HG03442 (cell line): ENCODE measurements around the gene TSPYL6.

ENCODE experiments used
- ATAC-seq: cut with Tn5 transposase; IDR thresholded peaks from one replicate; pipeline ENCODE4 v1.9.1; 2021; ENCODE audit warnings: mild to moderate bottlenecking, moderate library complexity; ENCODE audit not compliant: unreplicated experiment

TSPYL6 gene

DNA sequence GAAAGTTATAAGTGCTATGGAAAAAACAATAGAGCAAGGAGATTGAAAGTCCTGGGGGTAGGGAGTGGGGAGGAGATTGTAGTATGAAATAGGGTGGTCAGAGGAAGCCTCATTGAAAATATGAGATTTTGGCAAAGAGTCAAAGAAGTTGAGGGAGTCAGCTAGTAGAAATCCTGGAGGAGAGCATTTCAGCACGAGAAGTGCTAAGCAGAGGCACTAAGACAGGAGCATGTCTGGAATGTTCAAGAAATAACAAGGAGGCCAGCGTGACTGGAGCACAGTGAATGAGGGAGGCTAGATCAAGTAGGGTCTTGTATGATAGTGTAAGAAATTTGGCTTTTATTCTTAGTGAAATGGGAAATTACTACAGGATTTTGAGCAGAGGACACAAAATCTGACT is 2.1 kb upstream of the TSPYL6 start:
- no peak for ATAC-seq

DNA sequence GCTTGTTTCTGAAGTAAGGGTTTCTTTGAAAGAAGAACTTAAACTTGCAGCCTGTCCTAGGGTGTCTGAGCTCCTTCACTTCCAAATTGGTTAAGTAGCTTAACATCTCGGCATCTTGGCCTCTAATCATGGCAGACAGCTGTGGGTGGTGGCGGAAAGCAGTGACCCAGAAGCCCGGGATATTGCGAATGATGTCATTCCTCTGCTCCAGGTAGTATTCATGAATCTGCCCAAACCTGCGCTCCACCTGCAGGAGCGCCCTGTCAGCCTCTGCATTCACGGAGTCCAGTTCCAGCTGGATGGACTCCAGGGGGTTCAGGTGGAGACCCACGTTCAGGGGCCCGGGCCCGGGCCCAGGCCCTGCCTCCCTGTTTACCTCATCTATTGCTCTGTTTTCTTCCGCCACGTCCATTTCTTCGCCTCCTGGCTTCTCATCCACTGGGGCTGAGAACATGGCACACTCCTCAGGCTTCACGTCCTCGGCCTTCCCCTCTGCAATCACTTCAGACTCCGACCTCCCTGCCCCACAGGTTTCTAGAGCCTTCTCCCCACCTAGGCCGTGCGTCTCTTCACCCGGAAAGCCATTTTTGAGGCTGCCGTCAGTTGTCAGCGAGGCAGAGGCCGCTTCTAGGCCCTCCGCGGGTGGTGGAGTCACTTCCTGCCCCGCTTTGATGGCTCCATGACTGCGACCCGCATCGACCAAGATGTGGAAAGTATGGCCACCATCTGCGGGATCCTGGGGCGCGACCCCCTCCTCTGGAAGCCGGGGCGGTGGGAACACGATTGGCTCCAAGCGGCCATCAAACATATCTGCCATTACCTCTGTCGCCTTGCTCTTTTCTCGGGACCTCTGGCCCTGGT is 569 bp downstream of the TSPYL6 start:
- no peak for ATAC-seq

DNA sequence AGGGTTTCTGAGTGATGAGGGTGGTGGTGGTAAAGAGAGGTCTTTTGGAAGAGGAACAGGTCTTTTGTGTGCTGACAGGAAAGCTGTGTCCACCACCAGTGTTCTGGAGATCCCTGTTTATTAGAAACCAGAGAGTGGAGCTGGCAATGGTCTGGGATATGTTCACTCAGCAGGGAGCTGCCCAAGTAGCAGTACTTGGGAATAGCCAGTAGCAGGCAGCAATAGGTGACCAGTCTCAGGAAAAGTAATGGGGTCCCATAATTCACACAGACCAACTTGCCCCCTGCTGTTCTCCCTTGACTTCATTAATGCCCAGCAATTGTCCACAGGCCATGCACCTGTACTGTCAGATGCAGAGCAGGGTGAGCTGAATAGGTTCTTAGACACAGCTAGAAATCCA is 1.8 kb downstream of the TSPYL6 start:
- ATAC-seq: no peak

DNA sequence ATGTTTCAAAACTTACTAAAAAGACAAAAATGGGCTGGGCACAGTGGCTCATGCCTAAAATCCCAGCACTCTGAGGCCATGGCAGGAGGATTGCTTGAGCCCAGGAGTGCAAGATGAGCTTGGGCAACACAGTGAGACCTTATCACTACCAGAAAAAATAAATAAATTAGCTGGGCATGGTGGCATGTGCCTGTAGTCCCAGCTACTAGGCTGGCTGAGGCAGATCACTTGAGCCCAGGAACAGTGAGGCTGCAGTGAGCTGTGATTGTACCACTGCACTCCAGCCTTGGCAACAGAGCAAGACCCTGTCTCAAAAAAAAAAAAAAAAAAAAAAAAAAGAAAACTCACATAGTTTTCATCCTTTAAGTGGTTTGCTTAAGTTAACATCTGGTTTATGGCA is 6.4 kb downstream of the TSPYL6 start:
- no peak for ATAC-seq

DNA sequence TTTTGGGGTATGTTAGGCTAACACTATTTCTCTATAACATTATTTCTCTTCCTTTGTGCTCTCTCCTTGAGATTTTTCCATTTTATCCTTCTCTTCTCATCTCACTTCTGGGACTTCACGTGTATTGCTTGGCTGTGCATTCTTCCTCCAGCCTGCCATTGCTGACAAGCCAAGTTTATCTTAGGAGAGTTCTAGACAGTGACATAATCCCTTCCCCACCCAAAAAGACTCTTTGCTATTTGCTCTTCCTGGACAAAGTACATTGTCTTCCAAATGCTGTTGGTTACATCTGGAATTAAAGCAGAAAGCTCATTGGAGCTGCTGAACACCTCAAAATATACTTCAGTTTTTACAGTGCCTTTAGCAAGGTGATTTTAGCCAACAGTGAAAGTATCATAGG is 8.9 kb downstream of the TSPYL6 start:
- no peak for ATAC-seq

DNA sequence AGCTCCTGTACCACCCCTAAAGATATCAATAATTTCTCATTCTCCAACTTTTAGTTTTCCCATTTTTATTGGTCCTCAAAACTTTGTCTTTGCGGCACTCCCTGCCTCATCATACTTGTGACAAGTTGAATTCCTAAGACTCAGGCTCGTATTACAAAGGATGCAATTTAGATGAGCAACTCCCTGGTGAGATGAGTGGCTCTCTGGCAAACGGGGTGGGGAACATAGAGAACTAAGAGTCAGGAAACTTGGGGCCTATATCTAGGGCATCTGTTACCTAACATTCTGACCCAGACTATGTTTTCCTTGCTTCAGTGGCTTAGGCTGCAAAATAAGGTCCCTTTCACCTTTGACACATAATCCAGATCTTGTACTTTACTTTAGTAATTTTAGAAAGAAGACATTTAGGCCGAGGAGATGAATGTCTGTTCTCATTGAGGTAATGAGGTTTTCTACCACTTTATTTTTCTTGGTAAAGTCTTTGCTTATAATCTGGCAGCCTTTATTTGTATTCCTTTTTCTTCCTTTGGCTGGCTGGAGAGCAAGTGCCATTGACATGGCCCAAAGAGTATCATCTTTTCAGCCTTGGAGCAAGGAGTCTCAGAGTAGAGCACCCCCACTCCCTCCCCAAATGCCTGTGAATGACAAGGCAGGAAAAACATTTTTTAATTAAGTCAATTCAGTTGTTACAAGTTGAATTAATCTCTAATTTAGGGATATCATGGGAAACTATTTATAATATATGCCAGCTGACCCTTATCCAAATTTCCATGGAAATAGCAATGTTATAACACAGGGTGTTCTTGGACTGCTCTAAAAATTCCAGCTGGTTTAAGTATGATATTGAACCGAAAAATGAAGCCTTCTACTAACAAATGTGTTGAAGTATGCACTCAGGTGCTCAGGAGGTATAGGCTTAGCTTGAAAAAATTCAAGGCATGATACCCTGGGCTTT is 15.2 kb downstream of the TSPYL6 start:
- no peak for ATAC-seq

DNA sequence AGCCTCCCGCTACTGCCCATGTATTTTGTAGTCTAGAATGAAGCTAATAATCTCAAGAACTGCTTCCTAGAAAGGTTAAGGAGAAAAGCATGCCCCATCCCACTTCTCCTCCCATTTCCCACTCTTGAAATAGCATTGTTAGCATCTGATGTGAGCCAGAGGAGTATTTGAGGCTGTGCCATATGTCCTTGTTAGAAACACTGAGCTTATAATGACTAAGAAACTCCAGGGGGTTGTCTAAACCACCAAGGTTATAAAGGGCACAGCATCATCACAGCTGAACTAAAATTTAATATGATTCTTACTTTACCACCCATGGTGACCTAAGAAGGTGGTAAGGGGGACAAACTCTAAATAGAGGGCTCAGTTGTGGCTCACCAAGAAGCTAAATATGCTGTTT is 16.6 kb downstream of the TSPYL6 start:
- no peak for ATAC-seq

DNA sequence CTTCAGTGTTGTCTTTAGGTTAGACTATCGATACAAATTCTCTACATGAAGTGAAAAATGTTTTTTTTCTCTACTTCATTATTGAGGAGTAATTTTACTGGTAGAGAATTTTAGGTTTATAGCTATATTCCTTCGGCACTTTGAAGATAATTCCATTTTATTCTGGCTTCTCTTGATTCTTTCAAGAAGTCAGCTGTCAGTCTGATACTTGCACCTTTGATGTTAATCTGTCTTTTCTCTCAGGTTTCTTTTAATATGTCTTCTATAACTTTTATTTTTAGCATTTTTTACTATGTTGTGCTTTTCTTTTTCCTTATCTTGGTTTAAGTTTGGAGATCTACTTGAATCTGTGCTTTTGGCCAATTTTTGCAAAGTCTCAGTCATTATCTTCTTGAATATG is 18.6 kb downstream of the TSPYL6 start:
- no peak for ATAC-seq

DNA sequence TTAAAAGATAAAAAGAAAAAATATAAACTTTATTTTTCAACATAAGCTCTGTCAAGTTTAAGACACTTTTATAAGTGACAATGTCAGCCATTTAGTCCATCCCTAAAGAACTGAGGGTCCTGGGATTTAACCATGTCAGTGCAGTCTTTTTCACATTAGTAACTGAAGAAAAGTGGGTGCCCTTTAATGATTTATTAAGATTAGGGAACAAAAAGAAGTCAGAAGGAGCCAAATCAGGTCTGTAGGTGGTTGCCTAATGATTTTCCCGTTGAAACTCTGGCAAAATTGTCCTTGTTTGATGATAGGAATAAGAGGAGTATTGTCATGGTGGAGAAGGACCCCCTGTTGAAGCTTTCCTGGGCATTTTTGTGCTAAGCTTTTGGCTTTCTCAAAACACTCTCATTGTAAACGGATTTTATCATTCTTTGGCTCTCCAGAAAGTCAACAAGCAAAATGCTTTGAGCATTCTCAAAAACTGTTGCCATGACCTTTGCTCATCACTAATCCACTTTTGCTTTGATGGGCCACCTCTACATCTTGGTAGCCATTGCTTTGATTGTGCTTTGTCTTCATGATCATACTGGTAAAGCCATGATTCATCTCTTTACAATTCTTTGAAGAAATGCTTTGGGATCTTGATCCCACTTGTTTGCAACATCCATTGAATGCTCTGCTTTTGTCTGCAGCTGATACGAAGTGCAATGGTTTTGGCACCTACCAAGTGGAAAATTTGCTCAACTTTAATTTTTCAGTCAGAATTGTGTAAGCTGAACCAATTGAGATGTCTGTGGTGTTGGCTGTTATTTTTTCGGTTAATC is 22.0 kb downstream of the TSPYL6 start:
- ATAC-seq: no peak

DNA sequence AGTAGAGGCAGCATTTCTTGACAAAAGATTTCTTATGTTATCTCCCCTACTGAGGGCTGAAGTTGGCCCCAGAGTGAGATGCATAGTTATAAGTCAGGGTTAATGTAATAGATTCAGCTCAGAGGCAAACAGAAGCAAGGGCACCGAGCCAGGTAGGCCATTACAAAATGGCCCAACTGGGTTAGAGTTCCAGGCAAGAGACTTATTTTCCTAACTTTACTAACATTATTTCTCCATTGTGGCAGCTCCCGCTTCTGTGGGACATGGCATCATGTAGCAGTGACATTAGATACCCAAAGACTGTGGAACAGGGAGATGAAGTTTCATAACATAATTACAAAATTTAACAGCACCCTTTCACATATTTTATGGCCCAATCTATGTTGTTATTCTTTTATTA is 27.1 kb downstream of the TSPYL6 start:
- ATAC-seq: no peak

DNA sequence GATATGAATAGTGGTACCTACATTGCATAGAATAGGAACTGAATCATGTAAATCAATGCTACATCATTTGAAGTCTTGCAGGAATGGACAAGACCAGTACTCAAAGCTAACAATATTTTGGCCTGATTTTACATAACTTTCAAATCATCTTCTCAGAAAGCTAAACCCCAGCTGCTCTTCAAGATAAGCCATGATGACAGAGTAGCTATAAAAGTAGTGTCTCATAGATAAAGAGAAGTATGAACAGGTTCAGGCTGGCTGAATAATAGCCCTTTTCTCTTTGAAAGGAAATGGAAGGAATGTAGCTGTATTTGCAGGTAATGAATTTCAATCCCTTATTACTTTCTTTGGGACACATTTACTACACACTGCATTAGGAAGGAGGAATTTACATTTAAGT is 28.2 kb downstream of the TSPYL6 start:
- no peak for ATAC-seq

DNA sequence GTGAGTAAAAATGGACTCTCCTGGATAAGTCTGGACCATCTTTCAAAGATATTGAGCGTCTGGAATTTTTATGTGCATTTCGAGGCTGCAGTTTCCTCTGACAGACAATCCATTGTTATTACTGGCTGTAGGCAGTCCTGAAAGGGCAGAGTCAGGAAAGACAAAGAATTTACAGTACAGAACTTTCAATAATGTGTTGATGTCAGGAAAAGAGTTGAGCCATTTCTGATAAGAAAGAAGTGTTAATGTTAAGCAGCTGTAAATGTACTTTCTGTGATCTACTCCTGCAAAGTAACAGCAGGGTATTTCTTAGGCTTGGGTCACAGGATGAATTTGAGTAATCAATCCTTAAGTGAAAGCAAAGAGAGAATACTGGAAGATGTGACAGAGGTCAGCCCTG is 29.8 kb downstream of the TSPYL6 start:
- ATAC-seq: no peak

DNA sequence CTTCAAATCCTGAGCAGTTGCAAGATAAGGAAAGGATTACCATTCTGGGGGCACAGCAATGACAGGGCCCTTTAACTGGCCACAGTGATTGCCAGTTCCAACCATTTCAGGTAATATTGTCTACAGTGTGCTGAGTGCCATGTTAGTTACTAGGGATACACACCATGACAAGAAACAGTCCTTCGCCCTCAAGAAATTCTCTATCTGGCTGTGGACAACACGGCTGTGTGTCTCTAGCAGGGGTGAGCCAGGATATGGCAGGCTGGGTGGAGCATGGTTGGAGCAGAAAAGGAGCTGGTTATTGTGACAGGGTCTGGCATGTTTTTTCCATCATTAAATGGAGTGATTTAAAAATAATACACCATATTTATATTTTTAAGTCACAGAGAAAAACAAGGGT is 31.0 kb downstream of the TSPYL6 start:
- no peak for ATAC-seq

DNA sequence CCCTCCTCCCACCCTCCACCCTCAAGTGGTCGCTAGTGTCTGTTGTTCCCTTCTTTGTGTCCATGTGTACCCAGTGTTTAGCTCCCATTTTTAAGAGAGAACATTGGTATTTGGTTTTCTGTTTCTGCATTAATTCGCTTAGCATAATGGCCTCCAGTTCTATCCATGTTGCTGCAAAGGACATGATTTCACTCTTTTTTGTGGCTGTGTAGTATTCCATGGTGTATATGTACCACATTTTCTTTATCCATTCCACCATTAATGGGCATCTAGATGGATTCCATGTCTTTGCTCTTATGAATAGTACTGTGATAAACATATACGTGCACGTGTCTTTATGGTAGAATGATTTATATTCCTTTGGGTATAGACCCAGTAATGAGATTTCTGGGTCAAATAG is 42.9 kb downstream of the TSPYL6 start:
- ATAC-seq: no peak

DNA sequence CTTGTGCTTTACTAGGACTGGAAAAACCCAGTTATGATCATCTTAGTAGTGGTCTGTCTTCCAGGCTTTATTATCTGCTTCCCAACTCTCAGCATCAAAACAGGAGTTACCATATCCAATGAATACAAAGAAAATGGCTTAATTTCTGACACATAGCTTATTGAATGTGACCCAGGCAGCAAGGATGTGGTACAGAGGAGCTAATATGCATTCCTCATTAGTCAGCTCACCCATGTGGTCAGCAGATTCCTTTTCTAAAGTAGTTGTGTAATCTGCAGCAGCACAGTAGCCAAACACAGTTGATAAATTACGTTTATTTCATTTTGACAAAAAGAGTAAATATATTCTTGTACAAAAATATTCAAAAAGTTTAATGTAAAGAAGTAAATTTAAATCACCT is 43.6 kb downstream of the TSPYL6 start:
- no peak for ATAC-seq

DNA sequence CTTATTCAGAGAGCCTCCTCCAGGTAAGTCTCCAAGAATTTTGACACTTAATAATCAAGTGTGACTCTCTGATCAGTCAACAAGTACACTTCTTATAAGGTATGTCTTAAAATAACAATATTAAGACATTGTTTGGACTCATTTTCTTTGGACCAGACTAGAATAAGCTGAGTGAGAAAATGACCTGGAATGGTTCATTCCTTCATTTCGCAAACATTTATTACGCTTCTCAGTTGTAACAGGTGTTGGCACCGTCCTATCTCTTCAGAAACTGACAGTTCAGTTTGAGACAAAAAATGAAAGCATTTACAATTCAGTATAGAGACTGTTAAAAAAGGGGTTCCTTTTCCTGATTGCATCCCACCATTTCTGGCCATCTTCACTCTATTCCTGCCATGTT is 46.6 kb downstream of the TSPYL6 start:
- ATAC-seq: no peak

DNA sequence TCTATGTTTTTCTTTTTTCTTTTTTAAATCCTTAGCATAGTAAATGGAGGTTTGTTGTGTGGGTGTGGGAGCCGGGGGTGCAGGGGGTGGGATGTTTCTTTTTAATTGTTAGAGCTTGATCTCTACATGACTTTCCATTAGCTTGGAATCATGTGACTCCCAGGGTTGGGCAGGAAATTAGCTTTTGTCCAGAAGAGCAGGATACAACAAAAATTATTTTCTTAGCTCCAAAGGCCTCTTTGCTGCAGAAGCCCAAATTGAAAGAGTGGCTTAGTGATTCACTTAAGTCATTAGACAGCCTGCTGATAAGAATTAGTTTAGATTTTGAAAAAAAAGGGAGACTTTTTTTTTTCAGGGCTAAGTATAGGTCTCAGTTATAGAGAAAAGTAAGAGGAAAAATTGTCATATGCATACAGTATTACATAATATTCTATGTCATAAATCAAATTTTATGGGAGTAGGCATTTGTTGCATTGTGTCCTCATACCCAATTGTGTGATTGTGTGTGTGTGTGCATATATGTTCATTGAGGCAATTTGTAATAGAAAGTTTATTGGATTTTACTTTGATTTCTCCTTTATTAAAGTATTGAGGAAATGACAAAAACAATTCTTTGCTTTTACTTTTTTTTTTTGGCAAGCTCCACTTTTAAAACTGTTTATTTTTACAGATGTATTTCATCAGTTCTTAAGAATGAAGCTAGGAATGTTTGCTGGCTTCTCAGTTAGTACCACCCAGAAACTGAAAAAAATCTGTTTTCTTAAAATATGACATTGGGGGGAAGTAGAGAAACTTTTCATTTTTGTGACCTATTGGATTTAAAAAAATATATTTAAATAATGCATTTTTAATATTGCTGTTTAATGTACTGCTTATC is 47.4 kb downstream of the TSPYL6 start:
- no peak for ATAC-seq

DNA sequence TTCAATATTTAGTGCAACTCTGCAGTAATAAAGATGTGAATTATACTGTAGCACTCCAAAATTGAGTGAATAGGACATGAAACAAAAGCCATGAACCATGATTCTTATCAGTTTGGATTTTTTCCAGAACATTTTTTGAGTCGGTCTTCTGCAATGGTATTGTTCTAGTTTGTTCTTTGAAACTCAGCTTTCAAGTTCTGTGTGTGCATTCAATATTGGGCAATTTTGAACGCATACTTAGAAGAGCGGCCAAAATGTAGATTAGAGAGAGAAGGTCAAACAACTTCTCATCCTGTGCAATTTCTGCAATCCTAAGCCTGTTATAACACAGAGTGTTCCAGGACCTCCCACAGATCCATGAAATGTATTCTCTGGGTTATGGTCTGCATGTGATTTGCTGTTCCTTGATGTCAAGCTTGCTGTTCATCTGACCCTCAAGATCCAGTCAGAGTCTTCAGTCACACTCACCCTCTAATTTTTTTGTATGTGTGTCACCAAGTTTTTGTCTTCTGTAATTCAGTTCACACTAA is 48.3 kb downstream of the TSPYL6 start:
- ATAC-seq: no peak

DNA sequence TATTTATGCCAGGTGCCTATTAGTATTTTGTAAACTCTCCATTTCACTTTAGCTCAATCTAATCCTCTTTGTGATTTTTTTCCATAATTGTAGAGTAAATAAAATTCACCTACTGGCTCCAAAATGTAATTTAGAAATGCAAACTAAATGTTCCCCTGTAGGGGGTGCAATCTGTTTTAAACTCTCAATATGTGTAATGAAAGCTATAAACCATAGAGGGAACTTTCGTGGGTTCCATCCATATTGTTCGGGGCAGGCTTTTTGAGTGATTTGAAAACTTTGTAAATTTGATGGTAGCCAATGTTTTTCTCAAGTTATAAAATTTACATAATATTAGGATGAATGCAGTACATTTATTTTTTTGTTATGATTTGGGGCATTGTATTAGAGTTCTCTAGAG is 49.4 kb downstream of the TSPYL6 start:
- no peak for ATAC-seq

DNA sequence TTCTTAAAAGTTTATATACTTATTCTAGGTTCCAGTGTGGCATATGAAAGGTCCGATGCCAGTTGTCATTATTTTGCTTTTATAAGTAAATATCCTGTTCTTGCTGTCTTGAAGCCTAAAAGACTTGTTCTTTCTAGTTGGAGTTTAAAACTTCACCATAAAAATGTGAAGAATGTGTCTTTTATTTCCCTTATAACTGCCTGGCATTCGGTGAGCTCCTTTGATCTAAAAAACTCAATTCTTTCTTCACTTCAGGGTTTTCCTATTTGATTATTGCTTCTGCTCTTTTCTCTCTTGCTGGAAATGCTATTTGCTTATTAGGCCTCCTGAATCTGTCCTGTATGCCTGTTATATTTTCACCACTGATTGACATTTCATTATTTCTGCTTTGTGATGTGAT is 51.6 kb downstream of the TSPYL6 start:
- no peak for ATAC-seq
